Left kidney (tissue), 2 donors: ENCODE data around the gene FTCD. TPM values are rescaled to one million over a fixed set of nuclear protein-coding genes. Genes with fewer than 3 reads are reported as not detected.
"Not testable (repeated sequence)": the region's sequence is repeated elsewhere in the genome, so short reads cannot be mapped to it uniquely, and the experiment has no call there.

ENCODE experiments used
- DNase-seq: peaks from one replicate; pipeline ENCODE4 v3.0.0-alpha.2; 2013
- polyA plus RNA-seq: library from polyadenylated mRNA; unstranded; fragments of 120-200 nt; gene quantifications from one replicate; pipeline ENCODE4 v1.2.1, GENCODE V29; 2013; ENCODE audit not compliant: insufficient read length

Gene FTCD
- polyA plus RNA-seq, 1 donor = 34.1 TPM

DNA sequence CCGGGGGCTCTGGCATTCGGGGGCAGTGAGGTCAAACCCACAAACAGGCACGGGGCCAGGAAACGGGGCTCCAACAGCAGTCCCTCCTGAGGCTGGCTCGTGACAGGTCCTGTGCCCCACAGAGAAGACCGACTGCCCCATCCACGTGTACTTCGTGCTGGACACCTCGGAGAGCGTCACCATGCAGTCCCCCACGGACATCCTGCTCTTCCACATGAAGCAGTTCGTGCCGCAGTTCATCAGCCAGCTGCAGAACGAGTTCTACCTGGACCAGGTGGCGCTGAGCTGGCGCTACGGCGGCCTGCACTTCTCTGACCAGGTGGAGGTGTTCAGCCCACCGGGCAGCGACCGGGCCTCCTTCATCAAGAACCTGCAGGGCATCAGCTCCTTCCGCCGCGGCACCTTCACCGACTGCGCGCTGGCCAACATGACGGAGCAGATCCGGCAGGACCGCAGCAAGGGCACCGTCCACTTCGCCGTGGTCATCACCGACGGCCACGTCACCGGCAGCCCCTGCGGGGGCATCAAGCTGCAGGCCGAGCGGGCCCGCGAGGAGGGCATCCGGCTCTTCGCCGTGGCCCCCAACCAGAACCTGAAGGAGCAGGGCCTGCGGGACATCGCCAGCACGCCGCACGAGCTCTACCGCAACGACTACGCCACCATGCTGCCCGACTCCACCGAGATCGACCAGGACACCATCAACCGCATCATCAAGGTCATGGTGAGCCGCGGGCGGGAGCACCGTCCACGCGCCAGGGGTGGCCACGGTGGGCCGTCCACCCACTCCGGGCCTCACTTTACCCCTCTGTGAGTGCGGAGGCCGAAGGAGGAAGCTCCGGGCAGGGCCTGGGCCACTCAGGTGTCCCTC is 43.3 kb downstream of the FTCD start:
- DNase-seq = no peak

DNA sequence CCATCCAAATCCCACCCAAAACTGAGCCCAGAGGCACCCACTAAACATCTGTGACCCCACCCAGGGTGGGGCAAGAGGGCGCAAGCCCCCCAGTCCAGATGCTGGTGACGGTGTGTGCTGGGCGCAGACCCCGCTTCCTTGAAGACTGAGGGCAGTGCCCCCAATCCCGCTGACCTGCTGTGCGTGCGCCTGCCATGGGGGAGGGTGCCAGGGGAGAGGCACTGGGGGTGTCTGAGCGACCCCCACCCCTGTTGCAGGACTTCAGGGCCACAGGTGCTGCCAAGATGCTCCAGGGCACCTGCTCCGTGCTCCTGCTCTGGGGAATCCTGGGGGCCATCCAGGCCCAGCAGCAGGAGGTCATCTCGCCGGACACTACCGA is 44.2 kb downstream of the FTCD start:
- DNase-seq = no peak

DNA sequence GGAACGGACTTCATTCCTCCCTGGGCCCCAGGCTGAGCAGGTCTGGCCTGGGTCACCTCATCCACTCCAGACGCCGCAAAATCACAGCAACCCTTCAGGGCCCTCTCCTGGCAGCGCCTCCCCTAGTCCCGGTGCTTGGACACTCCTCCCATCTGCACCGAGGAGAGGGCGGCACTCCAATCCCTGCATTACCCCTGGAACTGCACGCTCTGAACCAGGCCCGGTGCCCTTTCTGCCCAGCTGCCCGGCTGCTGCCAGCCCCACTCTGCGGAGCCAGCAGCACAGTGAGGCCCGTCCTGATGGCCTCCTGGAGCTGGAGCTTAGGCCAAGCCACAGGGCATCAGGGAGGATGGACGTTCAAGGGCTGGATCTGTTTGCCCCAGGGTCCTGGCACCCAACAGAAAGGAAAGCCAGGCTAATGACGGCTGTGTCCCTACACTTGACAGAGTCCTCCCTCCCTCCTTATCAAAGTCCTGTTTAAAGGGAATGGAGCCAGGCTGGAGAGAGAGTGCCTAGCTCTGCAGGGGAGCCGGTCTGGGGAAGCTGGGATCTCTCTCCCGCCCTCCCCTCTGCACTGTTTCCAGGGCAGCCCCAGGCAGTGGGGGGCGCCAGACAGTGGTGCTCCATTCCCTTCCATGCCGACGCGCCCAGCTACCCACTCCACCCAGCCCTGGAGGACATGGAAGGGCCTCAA is 44.7 kb downstream of the FTCD start:
- no peak for DNase-seq

DNA sequence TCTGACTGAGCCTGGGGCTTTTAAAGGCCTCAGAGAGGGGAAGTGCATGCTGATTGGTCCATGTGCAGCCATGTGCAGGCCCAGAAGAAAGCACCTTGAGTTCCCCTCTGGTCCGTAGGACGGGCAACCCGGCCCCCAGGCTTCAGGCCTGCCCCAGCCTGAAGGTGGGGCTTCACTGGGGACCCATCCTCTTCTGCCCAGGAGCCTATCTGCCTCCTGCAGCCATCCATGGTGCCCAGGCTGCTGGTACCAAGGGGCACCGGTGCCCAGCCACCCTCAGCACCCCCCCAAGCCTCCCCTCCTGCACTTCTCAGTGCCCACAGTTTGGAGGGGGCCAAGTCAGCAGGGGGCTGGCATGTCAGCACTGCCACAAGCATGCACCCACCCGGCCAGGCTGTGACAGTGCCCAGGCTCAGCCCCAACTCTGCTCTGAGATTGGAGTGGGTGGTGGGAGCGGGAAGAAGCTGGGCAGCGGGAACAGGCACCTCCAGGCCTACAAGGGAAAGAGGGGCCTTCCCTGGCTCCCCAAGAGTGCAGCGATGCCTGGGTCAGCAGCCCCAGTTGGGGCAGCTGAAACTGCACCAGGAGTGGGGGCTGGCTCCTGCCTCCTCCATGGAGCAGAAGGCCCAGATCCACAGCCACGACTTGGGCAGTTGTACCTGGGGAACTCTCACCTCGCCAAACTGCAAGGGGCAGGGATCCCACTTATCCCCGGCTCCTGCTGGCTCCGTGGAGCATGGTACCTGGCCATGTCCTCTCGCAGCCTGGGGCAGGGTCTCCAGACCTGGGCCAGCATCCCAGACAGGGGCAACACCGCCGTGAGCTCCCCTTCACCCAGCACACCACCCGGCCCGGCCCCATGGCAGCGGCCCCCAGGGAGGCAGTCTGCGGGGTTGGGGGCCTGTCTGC is 45.8 kb downstream of the FTCD start:
- no peak for DNase-seq

DNA sequence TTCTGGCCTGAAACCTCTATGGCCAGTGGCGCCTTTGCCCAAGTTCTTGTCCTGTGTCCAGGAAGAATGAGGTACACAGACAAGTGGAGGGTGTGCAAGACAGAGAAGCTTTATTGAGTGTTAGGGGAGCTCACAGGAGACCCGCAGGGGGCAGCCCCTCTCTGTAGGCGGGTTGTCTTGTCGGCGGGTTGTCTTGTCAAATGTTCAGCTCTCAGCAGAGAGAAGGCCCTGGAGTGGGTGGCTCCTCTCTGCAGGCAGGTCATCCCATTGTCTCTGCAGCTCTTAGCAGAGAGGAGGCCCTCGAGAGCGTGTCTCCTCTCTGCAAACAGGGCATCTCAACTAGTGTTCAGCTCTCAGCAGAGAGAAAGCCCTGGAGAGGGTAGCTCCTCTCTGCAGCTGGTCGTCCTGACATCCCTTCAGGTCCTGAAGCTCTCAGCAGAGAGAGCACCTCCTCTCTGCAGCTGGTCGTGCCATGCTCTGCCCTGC is 46.5 kb downstream of the FTCD start:
- no peak for DNase-seq

DNA sequence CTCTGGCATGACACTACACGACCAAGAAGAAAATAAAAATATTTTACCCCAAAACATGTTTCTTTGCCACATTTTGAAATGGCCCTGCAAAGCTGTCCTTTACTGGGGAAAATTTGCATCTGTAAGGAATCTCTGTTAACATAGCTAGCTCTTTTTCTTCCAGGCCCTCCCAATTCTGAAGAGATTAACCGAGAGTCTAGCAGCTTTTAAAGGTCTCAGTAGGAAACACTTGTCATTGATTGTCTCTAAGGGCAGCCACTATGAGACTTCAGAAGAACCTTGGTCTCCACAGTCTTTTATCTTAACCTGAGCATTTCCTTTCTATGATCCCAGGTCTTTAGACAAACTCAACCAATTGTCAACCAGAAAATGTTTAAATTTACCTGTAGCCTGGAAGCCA is 48.0 kb downstream of the FTCD start:
- DNase-seq = not testable (repeated sequence)

DNA sequence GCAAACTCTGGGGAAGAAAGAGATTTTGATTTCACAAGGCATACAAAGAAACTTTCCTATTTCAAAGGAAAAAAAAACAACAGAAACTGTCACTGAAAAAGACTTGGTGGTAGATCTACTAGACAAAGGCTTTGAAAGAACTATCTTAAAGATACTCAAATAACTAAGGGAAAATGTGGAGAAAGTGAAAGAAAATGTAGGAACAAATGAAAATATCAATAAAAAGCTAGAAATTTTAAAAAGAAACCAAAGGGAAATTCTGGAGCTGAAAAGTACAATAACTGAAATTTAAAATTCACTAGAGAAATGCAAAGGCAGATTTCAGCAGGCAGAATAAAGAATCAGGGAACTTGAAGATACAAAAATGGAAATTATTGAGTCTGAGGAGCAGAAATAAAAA is 51.3 kb downstream of the FTCD start:
- DNase-seq = no peak

DNA sequence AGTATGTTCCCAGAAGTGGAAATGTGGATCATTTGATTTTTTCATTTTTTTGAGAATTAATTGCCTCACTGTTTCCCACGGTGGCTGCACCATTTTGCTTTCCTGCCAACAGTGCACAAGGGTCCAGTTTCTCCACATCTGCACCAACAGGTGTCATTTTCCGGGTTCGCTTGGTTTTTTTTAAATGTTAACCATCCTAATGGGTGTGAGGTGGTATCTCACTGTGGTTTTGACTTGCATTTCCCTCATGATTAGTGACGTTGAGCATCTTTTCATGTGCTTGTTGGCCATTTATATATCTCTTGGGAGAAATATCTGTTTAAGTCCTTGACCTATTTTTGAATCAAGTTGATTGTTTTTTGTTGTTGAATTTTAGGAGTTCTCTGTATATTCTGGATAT is 54.5 kb downstream of the FTCD start:
- DNase-seq = no peak

DNA sequence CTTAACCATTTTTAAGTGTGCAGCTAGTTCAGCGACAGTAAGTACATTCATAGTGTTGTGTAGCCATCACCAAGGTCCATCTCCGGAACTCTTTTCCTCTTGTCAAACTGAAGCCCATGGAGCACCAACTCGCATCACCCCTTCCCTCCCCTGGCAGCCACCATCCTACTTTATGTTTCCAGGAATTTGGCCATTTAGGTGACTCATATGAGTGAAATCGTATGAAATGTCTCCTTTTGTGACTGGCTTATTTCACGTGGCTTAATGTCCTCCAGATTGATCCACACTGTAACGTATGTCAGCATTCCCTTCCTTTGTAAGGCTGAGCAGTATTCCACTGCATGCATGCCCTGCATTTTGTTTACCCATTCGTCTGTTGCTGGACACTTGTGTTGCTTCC is 55.0 kb downstream of the FTCD start:
- no peak for DNase-seq

DNA sequence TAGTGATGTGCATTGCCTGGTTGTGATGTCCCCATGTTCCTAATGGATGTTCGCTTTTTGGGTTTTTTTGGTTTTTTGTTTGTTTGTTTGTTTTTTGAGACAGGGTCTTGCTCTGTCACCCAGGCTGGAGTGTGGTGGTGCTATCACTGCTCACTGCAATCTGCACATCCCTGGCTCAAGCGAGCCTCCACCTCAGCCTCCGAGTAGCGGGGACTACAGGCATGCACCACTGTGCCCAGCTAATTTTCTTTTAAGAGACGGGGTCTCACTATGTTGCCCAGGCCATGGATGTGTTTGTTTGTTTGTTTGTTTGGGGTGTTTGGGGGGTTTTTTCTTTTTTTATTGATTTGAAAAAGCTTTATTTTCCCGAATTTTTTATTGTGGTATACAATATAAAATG is 55.4 kb downstream of the FTCD start:
- no peak for DNase-seq

DNA sequence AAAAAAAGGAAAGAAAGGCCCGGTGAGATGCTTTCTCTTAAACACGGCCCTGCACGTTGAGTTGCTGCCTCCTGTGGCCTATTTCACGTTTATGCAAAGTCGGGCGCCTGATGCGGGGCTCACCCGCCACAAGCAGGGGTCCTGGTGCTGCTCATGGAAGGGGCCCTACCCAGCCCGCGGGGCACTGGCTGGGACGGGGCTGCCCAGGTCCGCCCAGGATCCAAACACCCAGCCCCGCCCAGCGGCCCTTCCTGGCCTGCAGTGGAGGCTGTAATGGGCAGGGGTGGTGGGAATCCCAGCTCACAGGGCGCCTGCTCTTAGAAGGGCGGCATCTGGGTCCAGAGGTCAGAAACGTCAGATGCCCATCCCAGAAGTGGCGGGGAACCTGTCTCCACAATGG is 55.9 kb downstream of the FTCD start:
- DNase-seq = no peak

DNA sequence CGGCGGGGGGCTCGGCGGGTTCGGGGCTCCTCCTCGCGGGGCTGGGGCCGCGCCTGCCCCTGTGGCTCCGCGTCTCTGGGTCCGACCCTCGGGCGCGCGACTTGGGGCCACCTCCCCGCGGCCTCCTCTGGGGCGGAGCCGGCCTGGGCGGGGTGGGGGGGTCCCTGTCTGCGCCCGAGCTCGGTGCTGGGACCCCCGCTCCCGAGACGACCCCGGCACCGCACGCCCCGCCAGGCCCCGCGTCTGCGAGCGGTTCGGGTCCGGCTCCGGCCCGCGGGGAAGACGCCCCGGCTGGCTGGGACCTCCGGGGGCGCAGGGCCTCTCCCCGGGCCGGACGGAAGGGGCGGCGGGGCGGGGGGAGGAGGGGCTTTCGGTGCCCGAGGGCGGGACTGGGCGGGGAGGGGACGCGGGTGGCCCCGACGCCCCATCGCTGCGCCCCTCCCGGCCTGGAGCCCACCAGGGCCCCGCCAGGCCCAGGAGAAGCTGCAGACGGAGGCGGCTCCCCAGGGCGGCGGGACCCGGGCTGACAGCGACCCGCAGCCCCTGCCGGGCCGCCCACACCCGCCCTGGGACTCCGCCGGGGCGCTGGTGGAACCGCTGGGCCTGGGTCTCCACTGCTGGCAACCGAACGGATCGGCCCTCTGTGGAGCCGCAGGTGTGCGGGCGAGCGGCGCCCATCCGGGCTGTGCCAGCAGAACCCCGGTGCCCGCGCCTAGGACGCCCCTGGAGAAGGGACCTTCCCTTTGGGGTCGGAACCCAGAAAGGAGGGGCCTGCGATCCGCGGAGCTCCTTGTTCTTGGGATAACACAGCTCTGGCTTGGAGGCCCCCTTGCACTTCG is 56.9 kb downstream of the FTCD start:
- no peak for DNase-seq

DNA sequence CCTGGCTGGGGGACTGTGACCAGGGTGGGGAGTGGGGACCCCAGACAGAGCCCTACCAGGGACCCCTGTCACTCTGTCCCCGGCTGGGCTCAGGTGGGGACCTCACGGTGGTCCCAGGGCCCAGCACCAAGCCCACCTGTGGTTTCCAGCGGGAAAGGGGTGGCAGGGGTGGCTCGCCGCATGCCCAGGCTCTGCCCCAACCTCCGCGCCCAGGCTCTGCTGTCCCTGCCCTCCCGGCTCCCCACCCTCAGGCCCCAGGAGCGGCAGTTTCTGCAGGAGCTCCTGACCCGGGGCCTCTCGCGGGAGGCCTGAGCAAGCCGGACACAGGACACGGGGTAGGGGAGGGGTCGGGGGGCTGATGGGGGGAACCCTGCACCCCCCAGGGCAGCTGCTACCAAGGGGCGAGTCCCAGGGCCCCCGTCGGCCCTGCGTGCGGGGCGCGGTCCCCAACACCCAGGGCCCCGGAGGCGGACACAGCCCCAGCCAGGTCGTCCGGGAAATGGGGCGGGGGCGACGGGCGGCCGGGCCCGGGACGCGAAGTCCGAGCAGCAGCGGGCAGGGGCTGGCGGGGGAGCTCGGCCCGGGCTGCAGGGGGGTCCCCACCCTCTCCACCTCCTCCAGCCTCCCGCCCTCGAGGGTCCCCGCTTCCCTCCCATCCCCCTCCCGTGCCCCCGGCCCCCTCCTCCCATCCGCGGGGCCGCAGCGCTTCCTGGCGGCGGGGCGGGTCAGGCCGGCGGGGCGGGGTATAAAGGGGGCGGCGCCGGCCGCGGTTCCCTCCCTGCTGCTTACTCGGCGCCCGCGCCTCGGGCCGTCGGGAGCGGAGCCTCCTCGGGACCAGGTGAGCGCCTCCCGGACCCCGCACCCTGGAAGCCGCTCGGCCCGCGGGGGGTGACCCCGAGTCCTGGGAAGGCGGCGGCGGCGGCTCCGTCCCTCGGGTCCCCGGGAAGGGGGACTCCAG is 57.8 kb downstream of the FTCD start, which contains the start of gene COL6A2:
COL6A2 (plus strand) TSS at position 777 of the 958 bp plus-strand sequence.
- peak; percentile 68 for DNase-seq

DNA sequence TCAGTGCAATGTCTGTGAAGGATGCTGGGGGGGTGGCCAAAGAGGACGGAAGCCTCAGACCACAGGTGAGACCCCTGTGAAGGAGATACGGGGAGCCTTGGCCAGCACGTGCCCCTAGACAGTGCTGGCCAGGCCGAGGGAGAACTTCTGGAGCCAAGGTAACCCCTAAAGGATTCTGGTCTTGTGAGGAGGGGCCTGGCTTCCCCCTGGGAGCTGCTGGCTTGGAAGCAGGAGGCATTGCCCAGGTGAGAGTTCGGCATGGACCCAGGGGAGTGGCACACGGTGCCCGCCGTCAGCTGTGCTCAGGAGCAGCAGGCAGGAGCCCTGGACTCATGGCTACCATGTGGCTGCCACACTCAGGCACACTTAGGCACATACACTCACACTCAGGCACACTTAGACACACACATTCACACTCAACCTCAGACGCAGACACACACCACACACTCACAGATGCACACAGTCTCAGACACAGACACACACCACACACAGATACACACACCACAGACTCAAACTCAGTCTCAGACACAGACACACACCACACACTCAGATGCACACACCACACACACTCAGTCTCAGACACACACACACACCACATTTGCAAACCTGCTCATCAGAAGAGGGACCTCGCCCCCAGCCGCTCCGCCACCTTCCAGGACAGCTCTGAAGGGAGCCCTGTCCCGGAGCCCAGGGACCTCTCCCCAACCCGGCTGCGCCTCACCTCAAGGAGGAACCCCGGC is 58.6 kb downstream of the FTCD start:
- DNase-seq = no peak

DNA sequence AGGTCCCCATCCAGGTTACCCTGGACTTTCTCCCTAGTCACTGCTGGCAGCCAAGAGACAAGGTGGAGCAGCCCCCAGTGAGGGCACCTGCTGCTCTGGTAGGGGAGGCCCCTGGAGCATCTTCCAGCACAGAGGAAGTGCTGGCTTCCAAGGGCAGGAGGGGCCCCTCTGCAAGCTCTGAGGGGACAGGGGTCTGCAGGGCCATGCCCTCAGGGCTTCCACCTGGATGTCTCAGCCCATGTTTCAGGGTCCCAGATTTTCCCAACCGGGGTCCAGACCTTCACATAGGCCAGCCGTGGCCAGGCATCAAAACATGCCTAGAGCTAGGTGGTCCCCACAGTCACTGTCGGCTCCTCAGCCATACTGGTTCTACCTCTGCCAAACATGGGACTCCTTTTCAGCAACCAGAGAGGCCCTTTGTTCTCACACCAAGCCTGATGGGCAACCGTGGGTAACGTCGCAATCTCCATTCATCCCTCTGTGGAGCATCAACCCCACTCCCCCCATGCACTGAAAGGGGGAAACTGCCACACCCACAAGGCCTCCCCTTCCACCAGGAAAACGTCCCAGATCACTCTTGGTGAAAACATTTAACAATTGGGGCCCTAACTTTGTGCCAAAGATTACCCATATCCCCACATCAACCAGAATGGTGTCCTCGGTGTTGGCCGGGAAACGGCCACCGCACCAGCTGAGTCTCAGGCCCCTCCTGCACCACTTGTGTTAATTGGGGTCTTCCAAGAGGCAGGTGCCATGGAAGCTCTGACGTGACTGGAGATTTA is 59.4 kb downstream of the FTCD start:
- no peak for DNase-seq

DNA sequence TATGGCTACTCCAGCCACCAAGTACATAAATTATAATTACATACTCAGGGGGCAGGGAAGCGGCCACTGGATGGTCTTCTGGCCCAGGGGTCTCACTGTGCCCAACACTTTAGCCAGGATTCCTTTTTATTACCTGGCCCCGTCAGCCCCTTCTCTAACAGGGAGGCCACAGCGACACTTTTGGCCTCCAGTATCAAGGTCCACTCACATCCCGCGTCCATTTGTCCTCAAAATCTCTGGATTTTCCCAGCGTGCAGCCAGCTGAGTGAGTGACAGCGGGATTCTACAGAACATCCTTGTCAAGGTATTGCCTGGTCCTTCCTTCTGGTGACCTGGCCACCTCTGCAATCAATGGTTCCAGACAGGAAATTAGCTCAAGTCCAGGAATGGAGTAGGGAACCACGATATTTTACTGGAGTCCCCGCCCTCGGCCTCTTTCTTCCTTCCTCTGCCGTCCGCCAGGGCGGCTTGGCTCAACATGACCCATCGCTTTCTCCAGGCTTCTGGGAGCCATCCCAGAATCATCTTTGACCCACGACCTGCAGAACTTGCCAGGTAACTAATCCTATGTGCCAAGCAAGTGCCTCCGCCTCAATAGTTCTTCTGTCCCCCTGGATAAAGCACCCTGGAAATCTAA is 60.2 kb downstream of the FTCD start:
- no peak for DNase-seq

DNA sequence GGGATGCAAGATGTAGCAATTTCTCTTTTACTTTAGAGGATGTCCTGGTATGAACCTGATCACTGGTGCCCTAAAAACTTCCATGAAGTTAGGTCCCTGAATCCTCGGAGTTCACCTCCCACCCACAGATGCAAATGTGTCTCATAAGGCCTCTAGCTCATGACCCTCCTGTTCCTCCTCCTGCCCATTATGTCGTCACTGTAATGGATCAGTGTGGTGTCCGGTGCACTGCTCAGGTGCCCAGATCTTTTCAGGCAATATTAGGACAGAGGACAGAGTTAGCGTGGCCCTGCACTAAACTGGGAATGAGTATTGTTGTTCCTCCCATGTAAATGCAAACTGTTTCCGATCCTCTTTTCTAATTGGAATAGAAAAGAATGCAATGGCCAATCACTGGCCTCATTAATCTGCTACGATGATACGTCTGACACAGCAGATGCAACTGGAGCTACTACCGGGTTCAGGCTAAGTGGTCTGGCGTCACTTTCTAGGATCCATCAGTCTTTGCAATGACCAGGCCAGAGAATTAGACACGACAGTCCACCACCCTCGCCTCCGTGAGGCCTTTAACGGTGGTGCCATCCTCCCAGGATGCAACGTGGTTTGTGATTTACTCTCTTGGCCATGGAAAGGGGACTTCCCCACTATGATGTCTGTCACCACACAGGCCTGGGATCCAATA is 60.8 kb downstream of the FTCD start:
- no peak for DNase-seq
